Ishikawa (cell line): Measurements from ENCODE around the gene GPC6.

Experiments used
- CEBPB ChIP-seq: IDR thresholded peaks from 2 replicates; pipeline ENCODE4 v1.6.1; 2012
- CREB1 ChIP-seq: IDR thresholded peaks from 2 replicates; pipeline ENCODE4 v1.6.1; 2012; ENCODE audit warnings: low read depth
- EGR1 ChIP-seq: IDR thresholded peaks from 2 replicates; pipeline ENCODE4 v1.6.1; 2012
- EP300 ChIP-seq: IDR thresholded peaks from 2 replicates; pipeline ENCODE4 v1.6.1; 2012; ENCODE audit warnings: borderline replicate concordance
- FOXM1 ChIP-seq: IDR thresholded peaks from 2 replicates; pipeline ENCODE4 v1.6.1; 2012; ENCODE audit warnings: low read depth, borderline replicate concordance
- NFIC ChIP-seq: IDR thresholded peaks from 2 replicates; pipeline ENCODE4 v1.6.1; 2012
- RAD21 ChIP-seq: IDR thresholded peaks from 2 replicates; pipeline ENCODE4 v1.6.1; 2012; ENCODE audit warnings: low read depth
- TAF1 ChIP-seq: IDR thresholded peaks from 2 replicates; pipeline ENCODE4 v1.6.1; 2012; ENCODE audit warnings: low read depth, mild to moderate bottlenecking
- TCF12 ChIP-seq: IDR thresholded peaks from 2 replicates; pipeline ENCODE4 v1.6.1; 2012; ENCODE audit warnings: low read depth
- TEAD4 ChIP-seq: IDR thresholded peaks from 2 replicates; pipeline ENCODE4 v1.6.1; 2012
- YY1 ChIP-seq: IDR thresholded peaks from 2 replicates; pipeline ENCODE4 v1.6.1; 2012; ENCODE audit warnings: low read depth
- ZBTB7A ChIP-seq: IDR thresholded peaks from 2 replicates; pipeline ENCODE4 v1.6.1; 2012; ENCODE audit warnings: low read depth
- TF ChIP-seq, protein P1 (sequence below): IDR thresholded peaks from 2 replicates; pipeline ENCODE4 v1.6.1; 2012
- TF ChIP-seq, protein P2 (sequence below): IDR thresholded peaks from 2 replicates; pipeline ENCODE4 v1.6.1; 2012; ENCODE audit warnings: low read depth, mild to moderate bottlenecking
- TF ChIP-seq, protein P3 (sequence below): IDR thresholded peaks from 2 replicates; pipeline ENCODE4 v1.6.1; 2012

GPC6 gene

DNA sequence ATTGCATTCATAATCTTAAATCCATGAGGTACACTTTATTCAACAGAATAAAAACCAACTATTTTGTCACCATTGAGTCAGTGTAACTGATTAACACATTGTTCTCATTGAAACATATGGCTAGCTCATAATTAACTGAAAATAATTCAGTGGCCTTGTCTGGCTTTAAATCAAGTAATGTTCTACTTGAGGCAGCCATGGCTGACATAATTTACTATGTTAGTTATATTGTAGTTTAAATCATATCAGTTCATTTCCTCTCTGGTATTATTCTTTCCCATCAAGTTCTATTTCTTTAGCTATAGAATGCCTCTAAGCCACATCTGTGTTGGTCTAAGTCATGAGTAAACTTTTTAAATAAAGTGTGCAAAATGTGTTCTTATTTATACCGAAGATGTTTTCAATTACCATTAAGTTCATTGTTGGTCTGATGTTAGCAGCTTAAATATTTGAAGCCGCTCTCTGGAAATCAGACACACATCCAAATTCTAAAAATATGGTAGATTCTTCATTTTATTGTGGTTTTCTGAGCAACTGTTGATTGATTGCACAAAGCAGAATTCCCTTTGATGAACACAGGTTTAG lies 393.7 kb downstream of the GPC6 start:
- TF ChIP-seq CREB1 (no peak), EP300 (no peak), TCF12 (no peak), ZBTB7A (no peak), NFIC (no peak), TAF1 (no peak), CEBPB (no peak), RAD21 (no peak), FOXM1 (no peak), EGR1 (no peak), TEAD4 (no peak), YY1 (no peak)
- TF ChIP-seq, protein P1, sequence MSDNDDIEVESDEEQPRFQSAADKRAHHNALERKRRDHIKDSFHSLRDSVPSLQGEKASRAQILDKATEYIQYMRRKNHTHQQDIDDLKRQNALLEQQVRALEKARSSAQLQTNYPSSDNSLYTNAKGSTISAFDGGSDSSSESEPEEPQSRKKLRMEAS, result no peak
- TF ChIP-seq, protein P2, sequence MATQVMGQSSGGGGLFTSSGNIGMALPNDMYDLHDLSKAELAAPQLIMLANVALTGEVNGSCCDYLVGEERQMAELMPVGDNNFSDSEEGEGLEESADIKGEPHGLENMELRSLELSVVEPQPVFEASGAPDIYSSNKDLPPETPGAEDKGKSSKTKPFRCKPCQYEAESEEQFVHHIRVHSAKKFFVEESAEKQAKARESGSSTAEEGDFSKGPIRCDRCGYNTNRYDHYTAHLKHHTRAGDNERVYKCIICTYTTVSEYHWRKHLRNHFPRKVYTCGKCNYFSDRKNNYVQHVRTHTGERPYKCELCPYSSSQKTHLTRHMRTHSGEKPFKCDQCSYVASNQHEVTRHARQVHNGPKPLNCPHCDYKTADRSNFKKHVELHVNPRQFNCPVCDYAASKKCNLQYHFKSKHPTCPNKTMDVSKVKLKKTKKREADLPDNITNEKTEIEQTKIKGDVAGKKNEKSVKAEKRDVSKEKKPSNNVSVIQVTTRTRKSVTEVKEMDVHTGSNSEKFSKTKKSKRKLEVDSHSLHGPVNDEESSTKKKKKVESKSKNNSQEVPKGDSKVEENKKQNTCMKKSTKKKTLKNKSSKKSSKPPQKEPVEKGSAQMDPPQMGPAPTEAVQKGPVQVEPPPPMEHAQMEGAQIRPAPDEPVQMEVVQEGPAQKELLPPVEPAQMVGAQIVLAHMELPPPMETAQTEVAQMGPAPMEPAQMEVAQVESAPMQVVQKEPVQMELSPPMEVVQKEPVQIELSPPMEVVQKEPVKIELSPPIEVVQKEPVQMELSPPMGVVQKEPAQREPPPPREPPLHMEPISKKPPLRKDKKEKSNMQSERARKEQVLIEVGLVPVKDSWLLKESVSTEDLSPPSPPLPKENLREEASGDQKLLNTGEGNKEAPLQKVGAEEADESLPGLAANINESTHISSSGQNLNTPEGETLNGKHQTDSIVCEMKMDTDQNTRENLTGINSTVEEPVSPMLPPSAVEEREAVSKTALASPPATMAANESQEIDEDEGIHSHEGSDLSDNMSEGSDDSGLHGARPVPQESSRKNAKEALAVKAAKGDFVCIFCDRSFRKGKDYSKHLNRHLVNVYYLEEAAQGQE, result no peak
- TF ChIP-seq, protein P3, sequence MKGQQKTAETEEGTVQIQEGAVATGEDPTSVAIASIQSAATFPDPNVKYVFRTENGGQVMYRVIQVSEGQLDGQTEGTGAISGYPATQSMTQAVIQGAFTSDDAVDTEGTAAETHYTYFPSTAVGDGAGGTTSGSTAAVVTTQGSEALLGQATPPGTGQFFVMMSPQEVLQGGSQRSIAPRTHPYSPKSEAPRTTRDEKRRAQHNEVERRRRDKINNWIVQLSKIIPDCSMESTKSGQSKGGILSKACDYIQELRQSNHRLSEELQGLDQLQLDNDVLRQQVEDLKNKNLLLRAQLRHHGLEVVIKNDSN, result no peak

DNA sequence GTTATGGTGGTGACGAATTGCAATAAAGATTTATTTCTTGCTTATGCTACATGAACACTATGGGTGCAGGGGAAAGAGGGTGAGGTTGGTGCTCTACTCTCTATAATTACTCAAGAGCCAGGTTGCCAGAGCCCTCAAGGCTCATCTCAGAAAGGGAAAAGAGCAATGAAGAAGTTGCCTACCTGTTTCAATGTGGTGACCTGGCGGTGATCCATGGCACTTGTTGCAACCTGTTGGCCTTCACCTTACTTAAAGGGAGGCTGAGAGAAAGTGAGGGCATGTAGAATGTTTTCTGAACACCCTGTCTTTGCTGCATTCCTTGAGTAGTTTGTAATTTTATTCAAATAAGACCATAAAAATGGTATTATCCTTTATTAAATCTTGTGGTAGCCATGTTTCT lies 394.4 kb downstream of the GPC6 start:
- TF ChIP-seq TEAD4, result no peak
- TF ChIP-seq CREB1, result no peak
- TF ChIP-seq TCF12, result no peak
- TF ChIP-seq NFIC, result no peak
- TF ChIP-seq YY1, result no peak
- TF ChIP-seq FOXM1, result no peak
- TF ChIP-seq CEBPB, result no peak
- no peak for TF ChIP-seq EGR1
- no peak for TF ChIP-seq TAF1
- TF ChIP-seq, protein P1, result no peak

DNA sequence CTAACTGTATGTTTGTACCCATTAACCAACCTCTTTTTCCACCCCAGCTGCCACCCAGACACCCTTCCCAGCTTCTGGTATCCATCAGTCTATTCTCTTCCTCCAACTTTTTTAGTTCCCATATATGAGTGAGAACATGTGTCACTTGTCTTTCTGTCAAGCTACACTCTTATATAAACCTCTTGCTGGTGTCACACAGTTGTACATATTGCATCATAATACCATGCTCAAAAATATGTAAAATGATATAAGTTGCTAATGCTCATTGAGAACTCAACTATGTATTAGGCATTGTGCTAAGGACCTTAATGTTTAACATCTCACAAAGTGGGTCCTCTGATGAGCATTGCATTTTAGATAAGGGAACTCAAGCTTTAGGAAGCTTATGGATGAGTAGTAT lies 395.4 kb downstream of the GPC6 start:
- TF ChIP-seq TCF12, result no peak
- TF ChIP-seq NFIC, result no peak
- TF ChIP-seq CREB1, result no peak
- TF ChIP-seq, protein P2, result no peak
- no peak for TF ChIP-seq FOXM1
- no peak for TF ChIP-seq ZBTB7A
- TF ChIP-seq, protein P1, result no peak
- no peak for TF ChIP-seq EP300
- TF ChIP-seq, protein P3, result no peak
- no peak for TF ChIP-seq TAF1
- TF ChIP-seq RAD21, result no peak
- no peak for TF ChIP-seq EGR1
- TF ChIP-seq CEBPB, result no peak
- no peak for TF ChIP-seq YY1
- TF ChIP-seq TEAD4, result no peak

DNA sequence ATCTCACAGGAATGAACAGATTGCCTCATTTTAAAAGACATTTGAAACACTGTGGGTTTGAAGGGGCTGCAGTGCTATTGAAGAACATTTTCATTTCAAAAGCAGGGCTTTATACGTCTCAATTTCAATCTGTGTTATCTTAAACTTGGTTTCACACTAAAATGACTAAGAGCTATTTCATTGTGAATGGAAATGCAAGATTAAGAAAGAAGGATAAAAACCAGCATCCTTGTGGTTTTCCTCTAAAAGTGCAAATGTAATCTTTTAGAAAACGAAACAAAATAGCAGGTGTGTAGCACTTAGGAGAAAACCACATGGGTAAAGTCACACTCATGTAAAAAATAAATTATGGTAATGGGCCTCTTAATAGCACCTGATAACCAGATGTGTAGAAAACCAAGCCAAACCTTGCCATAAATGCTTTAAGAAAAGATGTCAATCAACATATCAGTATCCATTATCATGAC lies 397.7 kb downstream of the GPC6 start:
- TF ChIP-seq EGR1 (no peak), RAD21 (no peak), TEAD4 (no peak), FOXM1 (no peak), CEBPB (no peak), NFIC (no peak)
- TF ChIP-seq, protein P3, result no peak

DNA sequence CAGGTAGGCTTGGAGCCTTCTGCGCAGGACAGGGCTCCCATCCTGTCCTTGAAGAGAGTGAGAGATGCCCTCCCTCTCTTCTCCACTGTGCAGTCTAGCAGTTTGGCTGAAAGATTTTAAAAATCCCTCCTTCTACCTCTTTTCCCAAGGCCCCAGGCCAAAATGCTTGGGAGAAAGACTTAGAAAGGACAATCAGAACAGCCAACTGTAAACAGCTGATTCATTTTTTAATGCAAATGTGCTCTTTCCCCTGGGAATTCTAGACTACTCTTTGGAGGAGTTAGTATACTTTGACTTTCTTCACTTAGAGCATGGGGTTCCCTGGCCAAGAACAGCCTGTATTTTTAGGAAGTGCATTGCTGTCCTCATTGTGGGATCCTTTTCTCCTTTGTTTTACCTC lies 398.9 kb downstream of the GPC6 start:
- TF ChIP-seq YY1 (no peak), EP300 (no peak), FOXM1 (no peak), CEBPB (no peak), TCF12 (no peak), CREB1 (no peak), TEAD4 (no peak), NFIC (no peak), EGR1 (no peak), ZBTB7A (no peak), TAF1 (no peak), RAD21 (no peak)
- TF ChIP-seq, protein P3, result no peak
- TF ChIP-seq, protein P2, result no peak
- TF ChIP-seq, protein P1, result no peak
